Peyer's patch (tissue), 4 donors: ENCODE results near the gene TRAF3.

Experiments used
- CTCF ChIP-seq, 6 experiments: fragments of 450-650 bp in 4 of 6; fragments of 200-600 bp in 2 of 6; sonication (generic) in 1 of 6; IDR thresholded peaks; one replicate each; pipeline ENCODE4 v1.5.1; 2017 to 2019; ENCODE audit warnings: antibody characterized with exemption in 6 of 6, mild to moderate bottlenecking in 3 of 6, moderate library complexity in 1 of 6
- POLR2A ChIP-seq, 2 donors: fragments of 450-650 bp; IDR thresholded peaks; one replicate each; pipeline ENCODE4 v1.5.1; 2017; ENCODE audit warnings: antibody characterized with exemption in 2 of 2, mild to moderate bottlenecking in 2 of 2, moderate library complexity in 2 of 2

- TF ChIP-seq CTCF (IDR thresholded peaks at IDR 0.05) (no peak), POLR2A (IDR thresholded peaks at IDR 0.05) (no peak)
Observed at GRCh38 chr14:102939329-102939728, 162.1 kb downstream of the TRAF3 start.
